NCI-H748 treated with DMSO at 0.1 percent for 48 hours (cell line): ENCODE measurements around the gene CYP3A7.
"Not testable (repeated sequence)": the region's sequence is repeated elsewhere in the genome, so short reads cannot be mapped to it uniquely, and the experiment has no call there.

Source experiments
- DNase-seq: peaks from one replicate; lab custom pipeline; 2025; lab: John Stamatoyannopoulos, UW

CYP3A7 gene

DNA sequence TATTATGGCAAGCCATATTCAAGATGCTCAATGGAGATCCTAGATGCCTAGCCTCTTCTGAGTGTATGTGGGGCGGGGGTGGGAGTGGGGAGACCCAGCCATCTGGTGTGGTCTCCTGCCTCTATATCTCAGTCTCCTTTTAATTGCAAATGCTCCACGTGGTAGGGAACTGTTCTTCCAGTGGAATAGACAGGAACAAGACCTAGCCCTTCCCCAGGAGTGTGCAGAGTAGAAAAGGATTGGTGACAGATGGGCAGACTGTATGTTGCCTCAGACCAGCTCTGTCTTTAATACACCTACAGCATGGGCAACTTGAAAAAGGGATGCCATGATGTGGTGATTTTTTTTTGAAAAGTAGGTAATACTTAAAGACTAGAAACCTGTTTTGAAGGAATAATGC lies 67.8 kb downstream of the CYP3A7 start:
- DNase-seq: no peak

GRCh38 chr7:99666013-99666395 lies 69.0 kb downstream of the CYP3A7 start:
- DNase-seq: no peak

DNA sequence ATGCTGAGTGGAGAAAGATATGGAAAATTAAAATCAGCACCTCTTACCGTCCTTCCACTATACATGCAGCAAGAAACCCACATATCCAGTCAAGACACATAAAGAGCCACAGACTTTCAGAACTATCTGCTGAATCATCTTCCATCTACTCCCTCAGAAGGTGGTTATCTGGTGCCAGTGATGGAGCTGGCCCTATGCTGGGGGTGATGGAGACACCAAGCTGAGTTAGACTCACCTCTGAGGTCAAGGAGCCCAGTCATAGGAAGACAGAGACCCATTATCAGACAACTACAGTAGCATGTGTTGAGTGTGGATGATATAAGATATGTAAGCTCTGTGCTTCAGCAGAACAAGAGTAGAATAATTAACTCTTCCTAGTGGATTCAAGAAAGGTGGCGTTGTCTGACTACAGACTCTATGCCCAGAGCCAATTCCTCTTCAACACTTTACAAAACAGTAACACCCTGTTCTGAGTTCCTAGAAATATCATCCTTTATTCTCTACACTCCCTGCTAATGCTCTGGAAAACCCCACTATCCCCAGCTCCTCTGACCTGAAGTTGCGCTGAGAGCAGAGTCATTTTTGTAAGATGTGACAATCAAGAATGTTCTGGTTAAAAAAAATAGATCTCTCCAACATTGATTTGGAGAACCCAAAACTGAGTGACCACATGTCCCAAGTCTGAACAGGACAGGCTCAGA lies 69.5 kb downstream of the CYP3A7 start:
- DNase-seq: no peak

- DNase-seq: not testable (repeated sequence)
These were observed 77.1 kb downstream of the CYP3A7 start for GRCh38 chr7:99657879-99658278.
